Vagina (tissue), 2 donors: Measurements from ENCODE around the gene NOL4L.

Experiments used
- CTCF ChIP-seq, 3 experiments: fragments of 450-650 bp in 2 of 3; fragments of 200-600 bp in 1 of 3; sonication (generic) in 1 of 3; IDR thresholded peaks; one replicate each; pipeline ENCODE4 v1.5.1; 2017 to 2019; ENCODE audit warnings: antibody characterized with exemption in 3 of 3, mild to moderate bottlenecking in 2 of 3, moderate library complexity in 2 of 3
- POLR2A ChIP-seq, 2 donors: fragments of 450-650 bp; IDR thresholded peaks; one replicate each; pipeline ENCODE4 v1.6.1; 2017; ENCODE audit warnings: antibody characterized with exemption in 2 of 2, mild to moderate bottlenecking in 2 of 2, moderate library complexity in 2 of 2

GRCh38 chr20:32606790-32607189, 21.7 kb upstream of the NOL4L start:
- TF ChIP-seq CTCF (IDR thresholded peaks at IDR 0.05) (no peak), POLR2A (IDR thresholded peaks at IDR 0.05) (no peak)
